NT2/D1 (cell line): Measurements from ENCODE around the gene PIK3AP1.

Experiments used
- YY1 ChIP-seq: IDR thresholded peaks from 2 replicates; pipeline ENCODE4 v1.6.1; 2011; ENCODE audit not compliant: insufficient read length, insufficient read depth
- ZNF274 ChIP-seq: IDR thresholded peaks from 2 replicates; pipeline ENCODE4 v1.6.1; 2011; ENCODE audit warnings: mild to moderate bottlenecking, low read depth, low read length

DNA sequence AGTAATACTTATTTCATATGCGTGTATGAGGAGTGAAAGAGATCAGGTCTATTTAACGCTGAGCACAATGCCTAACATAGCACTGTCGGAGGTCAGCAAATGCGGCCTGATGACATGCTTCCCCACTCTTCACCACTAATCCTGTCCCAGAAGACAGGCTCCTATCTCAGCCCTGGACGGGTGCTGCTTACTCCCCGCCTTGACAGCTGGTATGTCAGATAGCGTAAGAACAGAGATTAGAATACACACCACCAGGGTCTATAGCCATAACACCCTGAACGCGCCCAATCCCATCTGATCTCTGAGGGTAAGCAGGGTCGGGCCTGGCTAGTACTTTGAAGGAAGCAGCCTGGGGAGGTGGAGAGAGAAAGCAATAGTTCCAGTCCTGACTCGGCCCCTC lies 101.2 kb downstream of the PIK3AP1 start:
- TF ChIP-seq YY1 (no peak), ZNF274 (no peak)
